Measurements from ENCODE around the gene PVR.
"Not testable (repeated sequence)": the region's sequence is repeated elsewhere in the genome, so short reads cannot be mapped to it uniquely, and the experiment has no call there.

The PVR gene

GRCh38 chr19:44618640-44619357 lies 24.9 kb upstream of the PVR start:
- FAIRE-seq: no peak

- no peak for FAIRE-seq
Observed at GRCh38 chr19:44620667-44621066, 23.0 kb upstream of the PVR start.

- FAIRE-seq: no peak
Observed at GRCh38 chr19:44621367-44621766, 22.3 kb upstream of the PVR start.

- no peak for FAIRE-seq
Observed at GRCh38 chr19:44623080-44623479, 20.6 kb upstream of the PVR start.

- no peak for FAIRE-seq
Observed at GRCh38 chr19:44623626-44624025, 20.1 kb upstream of the PVR start.

- no peak for FAIRE-seq
Observed at GRCh38 chr19:44624840-44625354, 18.8 kb upstream of the PVR start.

- not testable (repeated sequence) for FAIRE-seq
Observed at GRCh38 chr19:44625637-44626036, 18.1 kb upstream of the PVR start.

- FAIRE-seq: no peak
Observed at GRCh38 chr19:44626048-44626624, 17.6 kb upstream of the PVR start.

- no peak for FAIRE-seq
Observed at GRCh38 chr19:44627631-44628030, 16.1 kb upstream of the PVR start.

- FAIRE-seq: no peak
Observed at GRCh38 chr19:44628793-44629192, 14.9 kb upstream of the PVR start.

GRCh38 chr19:44631611-44632010 lies 12.1 kb upstream of the PVR start:
- FAIRE-seq: not testable (repeated sequence)

GRCh38 chr19:44634058-44634457 lies 9.7 kb upstream of the PVR start:
- FAIRE-seq: not testable (repeated sequence)

GRCh38 chr19:44634785-44635184 lies 8.9 kb upstream of the PVR start:
- FAIRE-seq: no peak

GRCh38 chr19:44635581-44636438 lies 7.9 kb upstream of the PVR start:
- FAIRE-seq: no peak

GRCh38 chr19:44636439-44637389 lies 7.0 kb upstream of the PVR start:
- FAIRE-seq: no peak

- no peak for FAIRE-seq
Observed at GRCh38 chr19:44637390-44637764, 6.3 kb upstream of the PVR start.

- FAIRE-seq: no peak
Observed at GRCh38 chr19:44640518-44640917, 3.2 kb upstream of the PVR start.

- FAIRE-seq: no peak
Observed at GRCh38 chr19:44641501-44642265, 2.0 kb upstream of the PVR start.

GRCh38 chr19:44642377-44642776 lies 1.3 kb upstream of the PVR start:
- FAIRE-seq: no peak

- no peak for FAIRE-seq
Observed at GRCh38 chr19:44644402-44645016, 799 bp downstream of the PVR start.

GRCh38 chr19:44645407-44646048 lies 1.8 kb downstream of the PVR start:
- no peak for FAIRE-seq
